GM21526 (cell line): Measurements from ENCODE around the gene MKRN2OS.

Experiments used
- ATAC-seq: cut with Tn5 transposase; IDR thresholded peaks from one replicate; pipeline ENCODE4 v1.9.1; 2021; ENCODE audit warnings: moderate library complexity; ENCODE audit not compliant: unreplicated experiment, low FRiP score

Gene MKRN2OS

DNA sequence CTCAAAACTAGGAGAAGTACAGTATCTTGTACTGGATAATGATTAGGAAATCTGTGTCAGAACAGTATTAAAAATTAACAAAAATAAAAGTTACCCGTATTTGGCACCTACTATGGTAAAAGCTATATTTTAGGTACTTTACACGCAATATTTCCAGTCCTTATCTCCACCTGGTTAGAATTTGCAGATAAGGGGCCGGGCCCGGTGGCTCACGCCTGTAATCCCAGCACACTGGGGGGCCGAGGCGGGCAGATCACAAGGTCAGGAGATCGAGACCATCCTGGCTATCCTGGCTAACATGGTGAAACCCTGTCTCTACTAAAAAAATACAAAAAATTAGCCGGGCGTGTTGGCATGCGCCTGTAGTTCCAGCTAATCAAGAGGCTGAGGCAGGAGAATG, 28.4 kb downstream of the MKRN2OS start:
- no peak for ATAC-seq

DNA sequence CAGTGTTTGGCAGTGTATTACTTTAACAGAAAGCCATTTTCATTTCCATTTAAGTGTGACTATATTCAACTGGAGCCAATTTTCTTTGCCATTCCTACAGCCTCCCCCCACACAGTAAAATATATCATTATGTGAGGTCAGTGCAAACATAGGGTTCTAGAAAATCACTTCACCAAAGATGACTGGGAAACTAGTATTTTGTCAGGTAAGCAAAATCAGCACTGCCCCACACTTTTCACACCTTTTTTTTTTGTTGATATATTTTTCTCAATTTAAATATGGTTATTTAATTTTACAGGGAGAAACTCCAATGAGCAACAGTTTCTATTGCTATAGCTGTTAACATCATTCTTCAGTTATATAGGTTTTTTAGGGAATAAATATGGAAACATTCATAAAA, 29.7 kb downstream of the MKRN2OS start:
- no peak for ATAC-seq

- ATAC-seq = no peak
Observed at GRCh38 chr3:12513694-12514446, 31.4 kb downstream of the MKRN2OS start.

GRCh38 chr3:12512534-12513118, 32.7 kb downstream of the MKRN2OS start:
- no peak for ATAC-seq

DNA sequence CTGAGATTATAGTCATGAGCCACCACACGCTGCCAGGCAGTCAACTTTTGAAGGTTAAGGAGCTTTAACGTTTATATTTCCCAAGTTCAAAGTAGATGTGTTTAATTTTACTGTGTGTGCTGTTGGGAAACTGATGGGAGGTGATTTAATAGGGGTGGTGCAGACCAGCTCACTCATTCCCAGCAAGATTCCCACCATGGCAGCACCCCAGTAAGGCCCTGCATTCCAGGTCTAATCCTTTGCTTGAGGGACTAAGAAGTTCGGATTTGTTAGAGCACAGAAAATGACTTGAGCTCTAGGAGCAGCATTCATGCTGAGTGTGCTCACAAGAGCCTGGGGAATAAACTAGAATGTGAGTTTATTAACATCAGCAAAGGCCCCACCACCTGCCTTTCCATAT, 35.8 kb downstream of the MKRN2OS start:
- no peak for ATAC-seq

DNA sequence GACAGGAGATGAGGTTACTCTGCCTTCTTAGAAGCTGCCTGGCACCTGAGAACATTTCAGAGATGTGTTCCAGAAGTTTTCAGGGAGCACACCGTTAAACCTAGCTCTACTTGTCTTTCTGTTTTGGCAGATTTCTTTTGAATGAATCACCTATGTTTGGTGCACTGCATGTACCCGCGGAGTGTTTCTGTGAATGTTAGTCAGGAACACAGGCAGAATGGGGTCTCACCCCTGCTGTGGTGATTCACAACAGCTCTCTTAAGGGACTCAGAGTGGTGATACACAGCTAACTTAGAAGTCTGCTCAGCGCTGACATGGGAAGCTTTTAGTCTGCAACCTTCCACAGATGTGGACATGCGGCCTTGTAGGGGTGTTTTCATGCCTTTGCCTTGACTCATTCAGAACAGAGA, 37.0 kb downstream of the MKRN2OS start:
- no peak for ATAC-seq

GRCh38 chr3:12507591-12508281, 37.6 kb downstream of the MKRN2OS start:
- ATAC-seq = no peak

- no peak for ATAC-seq
Observed at GRCh38 chr3:12506201-12506709, 39.0 kb downstream of the MKRN2OS start.

GRCh38 chr3:12503126-12503957, 42.0 kb downstream of the MKRN2OS start:
- ATAC-seq = no peak

DNA sequence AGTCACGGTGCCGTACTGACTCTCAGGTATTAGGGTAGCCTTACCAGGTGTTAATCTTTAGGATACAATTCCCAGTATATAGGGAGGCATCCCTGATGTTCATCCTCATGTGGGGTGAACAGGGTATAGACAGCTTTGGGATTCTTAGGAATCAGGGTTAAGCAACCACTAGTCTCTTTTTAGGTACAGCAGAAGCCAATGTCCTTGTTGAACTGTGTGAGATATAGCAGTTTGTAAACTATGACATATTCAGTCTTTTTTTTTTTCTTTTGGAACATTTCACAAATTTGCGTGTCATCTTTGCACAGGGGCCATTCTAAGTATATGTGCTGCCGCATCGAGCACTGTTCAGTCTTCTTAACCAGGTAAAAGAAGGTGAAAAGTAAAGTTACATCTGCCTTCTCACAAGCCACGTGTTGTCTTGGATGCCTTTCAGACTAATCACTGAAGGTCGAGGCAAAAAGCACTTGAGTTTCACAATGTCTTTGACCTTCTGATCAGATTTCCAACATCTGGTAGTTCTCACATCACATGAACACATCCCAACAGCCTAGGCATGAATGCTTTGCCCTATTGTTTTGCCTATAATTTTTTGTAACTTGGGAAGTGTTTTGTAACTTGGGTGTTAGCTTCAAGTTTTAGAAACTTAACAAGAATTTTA, 43.8 kb downstream of the MKRN2OS start:
- ATAC-seq = no peak

GRCh38 chr3:12499474-12499873, 45.8 kb downstream of the MKRN2OS start:
- no peak for ATAC-seq

GRCh38 chr3:12496453-12496761, 48.9 kb downstream of the MKRN2OS start:
- no peak for ATAC-seq

- no peak for ATAC-seq
Observed at GRCh38 chr3:12495749-12496452, 49.4 kb downstream of the MKRN2OS start.

DNA sequence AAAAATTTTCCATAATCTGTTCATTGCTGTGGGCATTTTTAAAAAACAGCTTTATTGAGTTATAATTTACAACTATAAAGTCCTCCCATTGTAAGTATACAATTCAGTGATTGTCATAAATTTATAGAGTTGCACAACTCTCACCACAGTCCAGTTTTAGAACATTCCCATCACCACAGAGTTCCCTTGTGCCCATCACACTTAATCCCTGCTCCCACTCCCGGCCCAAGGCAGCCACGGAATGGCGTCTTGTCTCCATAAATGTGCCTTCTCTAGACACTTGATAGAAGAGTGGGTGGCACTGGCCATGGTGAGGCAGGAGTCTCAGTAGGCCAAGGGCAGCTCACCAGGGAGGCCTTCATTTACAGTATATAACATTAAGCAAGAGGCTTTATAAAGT, 54.8 kb downstream of the MKRN2OS start:
- ATAC-seq = no peak

DNA sequence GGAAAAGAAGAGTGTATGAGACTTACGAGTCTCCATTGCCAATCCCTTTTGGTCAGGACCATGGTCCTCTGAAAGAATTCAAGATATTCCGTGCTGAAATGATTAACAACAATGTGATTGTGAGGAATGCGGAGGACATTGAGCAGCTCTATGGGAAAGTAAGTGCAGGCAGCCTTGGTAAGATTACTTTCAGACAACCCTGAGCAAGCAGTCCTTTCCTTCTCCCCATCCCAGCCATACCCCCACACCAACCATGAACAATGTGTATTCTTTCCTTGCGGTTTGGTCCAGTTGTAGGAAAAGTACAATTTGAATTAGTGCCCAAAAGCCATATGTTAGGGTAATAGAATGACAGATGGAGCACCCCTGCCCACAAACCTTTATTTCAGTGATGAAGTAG, 55.5 kb downstream of the MKRN2OS start:
- no peak for ATAC-seq
